ENCODE measurements around the gene STUB1. TPM values are rescaled to one million over a fixed set of nuclear protein-coding genes. Genes with fewer than 3 reads are reported as not detected.

The STUB1 gene
- polyA plus RNA-seq, 1 experiment = 88.8 TPM

DNA sequence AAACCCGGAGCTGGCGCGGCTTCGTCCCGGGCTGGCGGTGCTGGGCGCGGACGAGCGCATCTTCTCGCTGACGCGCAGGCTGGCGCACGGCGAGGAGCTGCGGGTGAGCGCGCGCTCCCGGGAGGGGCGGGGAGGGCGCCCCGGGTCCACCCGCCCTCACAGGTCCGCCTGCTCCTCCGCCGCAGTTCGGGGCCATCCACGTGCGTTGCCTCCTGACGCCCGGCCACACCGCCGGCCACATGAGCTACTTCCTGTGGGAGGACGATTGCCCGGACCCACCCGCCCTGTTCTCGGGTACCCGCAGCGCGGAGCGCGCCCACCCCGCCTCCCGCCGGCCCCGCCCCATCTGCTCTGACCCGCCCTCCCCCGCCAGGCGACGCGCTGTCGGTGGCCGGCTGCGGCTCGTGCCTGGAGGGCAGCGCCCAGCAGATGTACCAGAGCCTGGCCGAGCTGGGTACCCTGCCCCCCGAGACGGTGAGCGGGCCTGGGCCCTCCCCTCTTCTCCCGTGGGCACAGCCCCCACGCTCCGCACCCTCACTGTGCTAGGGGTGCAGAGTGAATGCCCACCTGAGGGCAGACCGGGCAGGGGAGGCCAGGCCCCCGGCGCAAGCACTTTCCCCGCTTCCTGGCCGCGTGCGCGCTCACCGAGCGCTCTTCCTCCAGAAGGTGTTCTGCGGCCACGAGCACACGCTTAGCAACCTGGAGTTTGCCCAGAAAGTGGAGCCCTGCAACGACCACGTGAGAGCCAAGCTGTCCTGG is 48.1 kb downstream of the STUB1 start:
- no peaks in the 10 kb centered on the region for H3K27me3 ChIP-seq (ENCODE audit: control insufficient read depth, insufficient read depth, low read length)
- no peak overlapping the region for H3K27ac ChIP-seq (ENCODE audit: low read depth, low read length)
- TF ChIP-seq CTCF (IDR thresholded peaks at IDR 0.05; ENCODE audit: low read depth, low read length) = no peak
- H3K9me3 ChIP-seq (ENCODE audit: control insufficient read depth, insufficient read depth, low read length) = no peaks in the 10 kb centered on the region; the same call in 1 of the 2 replicates
- ChIA-PET CTCF (interaction anchor here (1.0 to 1.5 kb wide), 2 partner anchors 13 to 16 kb away, joined by 4 to 5 read pairs; partner anchors contain the start of gene CIAO3), POLR2A (interaction anchor here (0.6 to 0.8 kb wide), 2 partner anchors 44 to 74 kb away, joined by 3 read pairs; partner anchors contain the start of gene JMJD8)
- H3K4me3 ChIP-seq (ENCODE audit: low read depth, low read length) = peak overlapping the region; percentile 73
- no peak for DNase-seq (ENCODE audit: low read depth, low spot score)

DNA sequence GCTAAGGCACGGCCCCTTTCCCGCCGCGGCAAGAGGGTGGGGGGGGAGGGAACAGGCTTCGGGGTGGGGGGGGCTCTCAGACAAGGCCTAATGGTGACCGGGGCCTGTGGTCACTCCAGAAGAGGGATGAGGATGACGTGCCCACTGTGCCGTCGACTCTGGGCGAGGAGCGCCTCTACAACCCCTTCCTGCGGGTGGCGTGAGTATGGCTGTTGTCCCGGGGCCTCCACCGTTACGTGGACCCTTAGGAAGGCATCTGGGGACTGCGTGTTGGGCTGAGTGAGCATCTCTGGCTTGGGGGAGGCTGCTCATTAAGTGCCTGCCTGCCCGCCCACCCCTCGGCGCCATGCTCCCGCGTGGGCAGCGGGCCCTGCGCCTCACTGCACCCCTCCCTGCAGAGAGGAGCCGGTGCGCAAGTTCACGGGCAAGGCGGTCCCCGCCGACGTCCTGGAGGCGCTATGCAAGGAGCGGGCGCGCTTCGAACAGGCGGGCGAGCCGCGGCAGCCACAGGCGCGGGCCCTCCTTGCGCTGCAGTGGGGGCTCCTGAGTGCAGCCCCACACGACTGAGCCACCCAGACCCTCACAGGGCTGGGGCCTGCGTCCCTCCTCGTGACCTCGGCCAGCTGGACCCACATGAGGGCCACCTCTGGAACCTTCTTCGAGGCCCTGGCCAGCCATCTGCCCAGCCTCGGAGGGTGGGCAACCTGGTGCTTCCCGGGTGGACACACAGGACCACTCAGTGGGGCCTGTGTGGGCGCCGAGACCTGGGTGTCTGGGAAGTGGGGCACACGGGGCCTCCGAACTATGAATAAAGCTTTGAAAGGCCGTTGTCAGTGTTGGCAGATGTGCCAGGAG is 48.9 kb downstream of the STUB1 start:
- CTCF ChIA-PET = interaction anchor here (1.5 kb wide), 1 partner anchor 12 kb away, joined by 4 read pairs; the partner anchor contains the start of gene CIAO3
- H3K27me3 ChIP-seq (ENCODE audit: control insufficient read depth, insufficient read depth, low read length) = no peaks in the 10 kb centered on the region
- peak overlapping the region; percentile 73 for H3K4me3 ChIP-seq (ENCODE audit: low read depth, low read length)
- H3K9me3 ChIP-seq (ENCODE audit: control insufficient read depth, insufficient read depth, low read length) = no peaks in the 10 kb centered on the region; the same call in 1 of the 2 replicates
- POLR2A ChIA-PET = interaction anchor here (1.8 kb wide), 1 partner anchor 9 kb away, joined by 5 read pairs; the partner anchor contains the start of gene ANTKMT
- H3K27ac ChIP-seq (ENCODE audit: low read depth, low read length) = no peak overlapping the region
- no peak for TF ChIP-seq CTCF (IDR thresholded peaks at IDR 0.05; ENCODE audit: low read depth, low read length)
- no peak for DNase-seq (ENCODE audit: low read depth, low spot score)

- POLR2A ChIA-PET = interaction anchor here (1.8 kb wide), 1 partner anchor 9 kb away, joined by 5 read pairs; the partner anchor contains the start of gene ANTKMT
- DNase-seq (ENCODE audit: low read depth, low spot score) = no peak
- H3K27ac ChIP-seq (ENCODE audit: low read depth, low read length) = no peak overlapping the region
Measured at GRCh38 chr16:729768-730665, 49.8 kb downstream of the STUB1 start.

More at GRCh38 chr16:729768-730665, 49.8 kb downstream of the STUB1 start:
- Histone ChIP-seq H3K27me3 (ENCODE audit: control insufficient read depth, insufficient read depth, low read length) (no peaks in the 10 kb centered on the region), H3K4me3 (ENCODE audit: low read depth, low read length) (no peak overlapping the region), H3K9me3 (ENCODE audit: control insufficient read depth, insufficient read depth, low read length) (no peaks in the 10 kb centered on the region; the same call in 1 of the 2 replicates)
- TF ChIP-seq CTCF (IDR thresholded peaks at IDR 0.05; ENCODE audit: low read depth, low read length) = no peak
- CTCF ChIA-PET = interaction anchor here (1.5 kb wide), 1 partner anchor 11 kb away, joined by 4 read pairs; the partner anchor contains the start of gene CIAO3

All from AG04450 (cell line).